A549 (cell line): ENCODE results near the gene TFEB. TPM values are rescaled to one million over a fixed set of nuclear protein-coding genes. Genes with fewer than 3 reads are reported as not detected.

Experiments used
- ATAC-seq, 2 experiments: fragments of 200-7000 bp in 1 of 2; fragments of >200 bp in 1 of 2; cut with Nextera tagmentation in 1 of 2; cut with Tn5 transposase in 1 of 2; 3 replicates each; pipeline versions ENCODE4 v1.8.0 to v1.9.1; 2018 to 2020; ENCODE audit warnings: mild to moderate bottlenecking in 1 of 2, moderate library complexity in 1 of 2
- CTCF ChIA-PET: fragments of 300-600 bp; sonication (Branson Sonifier 250); formaldehyde crosslinking; extraction: SDS; loops from one replicate; lab custom pipeline; 2021; ENCODE audit warnings: antibody characterized with exemption, inconsistent platforms; lab: Yijun Ruan, JAX
- POLR2A ChIA-PET: fragments of 350-600 bp; formaldehyde crosslinking; extraction: SDS; loops from one replicate; lab custom pipeline; 2021; ENCODE audit warnings: antibody characterized with exemption, inconsistent platforms; lab: Yijun Ruan, JAX
- DNase-seq, 2 experiments: peaks; one replicate each; pipeline versions ENCODE4 v3.0.0 to v3.0.0-alpha.2; 2011 to 2016; ENCODE audit warnings: low read depth in 1 of 2, low spot score in 1 of 2
- FAIRE-seq: peaks from 2 replicates; lab custom pipeline; 2011; peaks lifted over from hg19 to GRCh38; lab: Jason Lieb, UNC
- H3K27ac ChIP-seq, 2 experiments: fragments of >200 bp; sonication (Bioruptor Twin); formaldehyde crosslinking; 3 replicates each; pipeline ENCODE4 v1.5.1; 2016 to 2017
- H3K4me1 ChIP-seq: fragments of >200 bp; sonication (Bioruptor Twin); formaldehyde crosslinking; 3 replicates; pipeline ENCODE4 v1.6.1; 2016
- H3K4me2 ChIP-seq: fragments of >200 bp; sonication (Bioruptor Twin); formaldehyde crosslinking; 3 replicates; pipeline ENCODE4 v1.6.1; 2016
- H3K4me3 ChIP-seq: fragments of >200 bp; sonication (Bioruptor Twin); formaldehyde crosslinking; 3 replicates; pipeline ENCODE4 v1.5.1; 2016
- H3K9me3 ChIP-seq: fragments of >200 bp; sonication (Bioruptor Twin); formaldehyde crosslinking; 3 replicates; pipeline ENCODE4 v1.6.1; 2016
- ATOH8 ChIP-seq: fragments of 250-450 bp; sonication (Bioruptor Pico); IDR thresholded peaks from 2 replicates; pipeline ENCODE4 v1.5.0; 2020; ENCODE audit warnings: low read depth, mild to moderate bottlenecking, moderate library complexity
- BHLHE40 ChIP-seq: IDR thresholded peaks from 2 replicates; pipeline ENCODE4 v1.6.1; 2012; ENCODE audit warnings: low read depth, low read length, inconsistent platforms
- CHD2 ChIP-seq: fragments of 150-350 bp; IDR thresholded peaks from 2 replicates; pipeline ENCODE4 v1.6.1; 2014; ENCODE audit warnings: low read length; ENCODE audit not compliant: partially characterized antibody
- EP300 ChIP-seq, 2 experiments: fragments of >200 bp; sonication (Bioruptor Twin); formaldehyde crosslinking; IDR thresholded peaks; 2 replicates in 1 of 2; 3 replicates in 1 of 2; pipeline ENCODE4 v1.6.1; 2016 to 2017
- ESRRA ChIP-seq: fragments of 150-350 bp; IDR thresholded peaks from 2 replicates; pipeline ENCODE4 v1.6.1; 2014; ENCODE audit warnings: mild to moderate bottlenecking, low read length, borderline replicate concordance
- FOSL2 ChIP-seq, 2 experiments: fragments of 450-650 bp in 1 of 2; fragments of >200 bp in 1 of 2; sonication (Bioruptor Twin) in 1 of 2; formaldehyde crosslinking; IDR thresholded peaks; 2 replicates each; pipeline versions ENCODE4 v1.5.0 to v1.6.1; 2016 to 2020; ENCODE audit warnings: mild to moderate bottlenecking in 1 of 2, moderate library complexity in 1 of 2
- HES2 ChIP-seq: fragments of >200 bp; sonication (Bioruptor Twin); formaldehyde crosslinking; IDR thresholded peaks from 2 replicates; pipeline ENCODE4 v1.6.1; 2016
- HMGXB4 ChIP-seq: fragments of 250-450 bp; sonication (Bioruptor Pico); IDR thresholded peaks from 2 replicates; pipeline ENCODE4 v1.5.0; 2021; ENCODE audit warnings: mild to moderate bottlenecking, moderate library complexity, borderline replicate concordance
- JUN ChIP-seq, 2 experiments: fragments of >200 bp; sonication (Bioruptor Twin); formaldehyde crosslinking; IDR thresholded peaks; 2 replicates in 1 of 2; 3 replicates in 1 of 2; pipeline ENCODE4 v1.6.1; 2016 to 2017
- JUNB ChIP-seq: fragments of >200 bp; sonication (Bioruptor Twin); formaldehyde crosslinking; IDR thresholded peaks from 2 replicates; pipeline ENCODE4 v1.6.1; 2016
- KDM1A ChIP-seq: fragments of 200-600 bp; sonication (generic); IDR thresholded peaks from 2 replicates; pipeline ENCODE4 v1.6.1; 2016; ENCODE audit warnings: low read depth, mild to moderate bottlenecking
- KDM5A ChIP-seq: fragments of 200-600 bp; sonication (generic); IDR thresholded peaks from 2 replicates; pipeline ENCODE4 v1.6.1; 2016; ENCODE audit warnings: antibody characterized with exemption, mild to moderate bottlenecking
- ZNF302 ChIP-seq: fragments of 250-450 bp; sonication (Bioruptor Pico); IDR thresholded peaks from 2 replicates; pipeline ENCODE4 v1.9.0; 2021; ENCODE audit warnings: inconsistent platforms, mild to moderate bottlenecking, moderate library complexity
- WGBS: methylation state at CpG from one replicate; pipeline ENCODE4 v1.1.6; 2017; ENCODE audit errors: missing lambda C conversion rate; 5-methylcytosine and 5-hydroxymethylcytosine counted together
- polyA plus RNA-seq, 4 experiments: library from polyadenylated mRNA; depleted of rRNA in 3 of 4; stranded (reverse); fragments of >200 nt; fragmentation: RNase III in 1 of 4; extraction: RNeasy Plus Mini Kit Qiagen cat#74134 plus additional on column Dnase treatment in 1 of 4; gene quantifications; 2 replicates in 3 of 4; 3 replicates in 1 of 4; pipeline ENCODE4 v1.2.3, GENCODE V29; 2011 to 2017
- TF ChIP-seq, protein P1 (sequence below): fragments of 200-600 bp; sonication (generic); IDR thresholded peaks from 2 replicates; pipeline ENCODE4 v1.6.1; 2016; ENCODE audit warnings: antibody characterized with exemption, mild to moderate bottlenecking, moderate library complexity

Gene TFEB
- polyA plus RNA-seq, 2 of the 4 experiments (the other 2 are of a cell fraction), result 3.1 to 6.1 TPM

- CTCF ChIA-PET, result interaction anchor here (2.0 to 5.2 kb wide), 3 partner anchors 9 to 19 kb away, joined by 6 to 31 read pairs (median 11); no protein-coding TSS in a partner anchor
- 84% methylated on average over 11 of the region's 13 CpGs for WGBS
- Histone ChIP-seq H3K4me2 (no peak overlapping the region), H3K4me3 (no peak overlapping the region), H3K27ac (peak overlapping the region; percentile 76 to 89), H3K9me3 (no peaks in the 10 kb centered on the region), H3K4me1 (peaks cover 29% of the 10 kb centered on the region)
- TF ChIP-seq JUNB, result no peak
- TF ChIP-seq HMGXB4 (CRISPR knock-in tag), result no peak
- no peak for TF ChIP-seq EP300 (IDR thresholded peaks at IDR 0.05)
- TF ChIP-seq KDM1A, result no peak
- ATAC-seq (no peak), DNase-seq (no peak), FAIRE-seq (no peak)
- POLR2A ChIA-PET, result interaction anchor here (1.8 kb wide), 1 partner anchor 9 kb away, joined by 10 read pairs; no protein-coding TSS in a partner anchor
These were observed 10.6 kb downstream of the TFEB start for GRCh38 chr6:41724586-41725501.

DNA sequence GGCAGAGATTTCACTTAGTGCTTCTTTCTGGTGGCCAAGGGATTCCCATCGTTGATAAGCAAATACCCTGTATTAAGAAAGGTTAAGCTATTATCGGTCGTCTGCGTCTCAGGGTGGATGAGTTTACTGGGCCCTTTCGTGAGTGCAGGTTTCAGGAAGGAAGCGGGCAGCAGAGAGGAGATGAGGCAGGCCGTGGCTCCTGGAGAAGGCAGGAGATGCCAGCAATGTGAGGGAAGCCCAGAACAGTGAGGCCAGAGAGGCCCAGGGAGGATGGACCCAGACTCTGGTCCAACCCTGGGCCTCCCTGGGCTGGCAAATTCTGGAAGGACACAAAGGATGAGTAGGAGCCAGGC is 11.2 kb downstream of the TFEB start:
- CTCF ChIA-PET, result interaction anchor here (2.0 to 5.2 kb wide), 3 partner anchors 9 to 19 kb away, joined by 6 to 31 read pairs (median 11); no protein-coding TSS in a partner anchor
- FAIRE-seq, result no peak
- peaks cover 29% of the 10 kb centered on the region for H3K4me1 ChIP-seq
- no peaks in the 10 kb centered on the region for H3K9me3 ChIP-seq
- H3K27ac ChIP-seq, result peak overlapping the region; percentile 76 to 89
- POLR2A ChIA-PET, result interaction anchor here (1.8 to 1.9 kb wide), 2 partner anchors 10 to 11 kb away, joined by 10 to 13 read pairs; no protein-coding TSS in a partner anchor
- no peak for TF ChIP-seq FOSL2 (IDR thresholded peaks at IDR 0.05)
- TF ChIP-seq FOSL2 (CRISPR knock-in tag; IDR thresholded peaks at IDR 0.05), result no peak
- TF ChIP-seq KDM5A, result no peak
- no peak for TF ChIP-seq BHLHE40
- no peak for TF ChIP-seq HES2
- TF ChIP-seq KDM1A, result no peak
- TF ChIP-seq JUN (IDR thresholded peaks at IDR 0.05), result no peak
- TF ChIP-seq, protein P1, sequence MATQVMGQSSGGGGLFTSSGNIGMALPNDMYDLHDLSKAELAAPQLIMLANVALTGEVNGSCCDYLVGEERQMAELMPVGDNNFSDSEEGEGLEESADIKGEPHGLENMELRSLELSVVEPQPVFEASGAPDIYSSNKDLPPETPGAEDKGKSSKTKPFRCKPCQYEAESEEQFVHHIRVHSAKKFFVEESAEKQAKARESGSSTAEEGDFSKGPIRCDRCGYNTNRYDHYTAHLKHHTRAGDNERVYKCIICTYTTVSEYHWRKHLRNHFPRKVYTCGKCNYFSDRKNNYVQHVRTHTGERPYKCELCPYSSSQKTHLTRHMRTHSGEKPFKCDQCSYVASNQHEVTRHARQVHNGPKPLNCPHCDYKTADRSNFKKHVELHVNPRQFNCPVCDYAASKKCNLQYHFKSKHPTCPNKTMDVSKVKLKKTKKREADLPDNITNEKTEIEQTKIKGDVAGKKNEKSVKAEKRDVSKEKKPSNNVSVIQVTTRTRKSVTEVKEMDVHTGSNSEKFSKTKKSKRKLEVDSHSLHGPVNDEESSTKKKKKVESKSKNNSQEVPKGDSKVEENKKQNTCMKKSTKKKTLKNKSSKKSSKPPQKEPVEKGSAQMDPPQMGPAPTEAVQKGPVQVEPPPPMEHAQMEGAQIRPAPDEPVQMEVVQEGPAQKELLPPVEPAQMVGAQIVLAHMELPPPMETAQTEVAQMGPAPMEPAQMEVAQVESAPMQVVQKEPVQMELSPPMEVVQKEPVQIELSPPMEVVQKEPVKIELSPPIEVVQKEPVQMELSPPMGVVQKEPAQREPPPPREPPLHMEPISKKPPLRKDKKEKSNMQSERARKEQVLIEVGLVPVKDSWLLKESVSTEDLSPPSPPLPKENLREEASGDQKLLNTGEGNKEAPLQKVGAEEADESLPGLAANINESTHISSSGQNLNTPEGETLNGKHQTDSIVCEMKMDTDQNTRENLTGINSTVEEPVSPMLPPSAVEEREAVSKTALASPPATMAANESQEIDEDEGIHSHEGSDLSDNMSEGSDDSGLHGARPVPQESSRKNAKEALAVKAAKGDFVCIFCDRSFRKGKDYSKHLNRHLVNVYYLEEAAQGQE, result no peak
- no peak for TF ChIP-seq ESRRA
- no peak for TF ChIP-seq CHD2
- no peak for TF ChIP-seq ATOH8
- no peak for TF ChIP-seq ZNF302
- TF ChIP-seq, all 56 proteins: peak for 0
- Histone ChIP-seq H3K4me3 (no peak overlapping the region), H3K4me2 (peak overlapping the region; percentile 81)
- no peak for ATAC-seq
- 92% methylated on average over 7 of the region's 7 CpGs for WGBS
- DNase-seq, result no peak
